CD4-positive, alpha-beta T cell treated with Interleukin-15 for 1 hour (primary cell): Measurements from ENCODE around the gene AGRN.
"Not testable (repeated sequence)": the region's sequence is repeated elsewhere in the genome, so short reads cannot be mapped to it uniquely, and the experiment has no call there.

Experiments
- DNase-seq: peaks from one replicate; pipeline ENCODE4 v3.0.0-alpha.2; 2020

The AGRN gene

DNA sequence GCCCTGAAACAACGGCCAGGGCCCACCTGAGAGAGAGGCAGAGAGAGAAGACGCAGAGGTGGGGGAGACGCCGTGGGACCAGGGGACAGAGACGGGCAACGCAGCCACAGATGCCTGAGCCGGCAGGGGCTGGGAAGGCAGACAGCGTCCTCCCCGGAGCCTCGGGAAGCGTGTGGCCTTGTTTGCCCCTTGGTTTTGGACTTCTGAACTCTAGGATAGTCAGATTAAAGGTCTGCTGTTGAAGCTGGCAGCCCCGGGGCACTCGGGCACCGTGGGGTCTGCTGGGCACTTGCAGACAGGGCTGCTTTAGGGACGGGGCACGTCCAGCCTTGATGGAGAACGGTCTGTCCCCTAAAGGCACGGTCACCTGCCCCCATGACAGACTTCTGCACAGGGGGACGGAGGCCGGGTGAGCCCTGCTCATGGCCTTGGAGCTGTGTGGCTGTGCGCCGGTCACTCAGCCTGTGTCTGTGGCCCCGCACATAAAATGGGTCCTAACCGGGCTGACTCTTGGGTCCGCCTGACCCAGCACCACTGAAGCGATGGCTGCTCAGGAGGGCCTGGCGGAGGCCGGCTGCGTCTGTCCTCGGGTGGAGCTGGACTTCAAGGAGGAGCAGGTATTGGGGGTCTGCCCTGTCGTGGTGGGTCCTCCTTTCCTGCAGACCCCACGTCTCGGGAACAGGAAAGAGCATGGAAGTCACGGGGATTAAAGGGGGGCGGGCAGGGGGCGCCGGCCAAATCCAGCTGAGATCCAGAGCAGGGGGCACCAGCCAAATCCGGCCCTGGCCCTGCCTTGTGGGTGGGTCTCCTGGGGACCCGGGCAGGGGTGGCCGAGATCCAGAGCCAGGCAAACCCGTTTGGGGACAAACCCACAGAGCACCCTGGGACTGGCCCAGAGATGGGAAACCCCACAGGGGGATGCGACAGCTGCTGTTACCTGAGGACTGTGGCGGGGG lies 63.8 kb downstream of the AGRN start:
- DNase-seq = peak; percentile 13

DNA sequence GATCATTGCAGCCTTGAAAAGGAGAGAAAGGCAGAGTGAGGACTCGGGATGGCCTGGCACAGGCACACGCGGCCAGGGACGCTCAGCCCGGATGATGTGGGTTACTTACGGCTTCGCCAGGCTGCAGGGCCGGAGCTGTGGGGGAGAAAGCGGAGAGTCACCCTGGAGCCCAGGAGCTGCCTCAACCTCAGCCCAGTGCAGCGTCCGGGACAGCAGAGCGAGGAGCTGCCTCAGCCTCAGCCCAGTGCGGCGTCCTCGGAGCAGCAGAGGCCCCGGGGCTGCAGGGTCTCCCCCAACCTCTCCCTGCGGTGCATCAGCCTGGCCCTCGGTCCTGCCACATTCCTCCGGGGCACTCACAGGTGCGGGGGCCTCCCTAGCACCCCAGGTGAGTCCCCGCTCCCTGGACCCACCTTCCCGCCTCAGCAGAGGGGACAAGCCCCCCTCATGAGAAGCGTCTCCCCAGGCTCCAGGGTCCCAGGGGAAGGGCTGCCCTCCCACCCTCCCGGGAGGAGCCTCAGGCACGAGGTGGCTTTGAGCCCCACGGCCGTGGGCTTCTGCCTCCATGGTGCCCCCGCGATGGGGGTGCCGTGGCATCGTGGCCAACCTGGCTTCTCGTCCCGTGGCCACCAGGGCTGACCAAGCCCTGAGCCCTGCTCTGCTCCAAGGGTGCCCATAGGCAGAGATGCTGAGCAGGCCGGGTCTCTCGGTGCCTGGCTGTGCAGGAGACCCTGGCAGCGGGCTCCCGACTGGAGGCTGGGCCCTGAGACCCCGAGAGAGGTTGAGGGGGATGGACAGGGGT lies 64.7 kb downstream of the AGRN start:
- DNase-seq = peak; percentile 10

DNA sequence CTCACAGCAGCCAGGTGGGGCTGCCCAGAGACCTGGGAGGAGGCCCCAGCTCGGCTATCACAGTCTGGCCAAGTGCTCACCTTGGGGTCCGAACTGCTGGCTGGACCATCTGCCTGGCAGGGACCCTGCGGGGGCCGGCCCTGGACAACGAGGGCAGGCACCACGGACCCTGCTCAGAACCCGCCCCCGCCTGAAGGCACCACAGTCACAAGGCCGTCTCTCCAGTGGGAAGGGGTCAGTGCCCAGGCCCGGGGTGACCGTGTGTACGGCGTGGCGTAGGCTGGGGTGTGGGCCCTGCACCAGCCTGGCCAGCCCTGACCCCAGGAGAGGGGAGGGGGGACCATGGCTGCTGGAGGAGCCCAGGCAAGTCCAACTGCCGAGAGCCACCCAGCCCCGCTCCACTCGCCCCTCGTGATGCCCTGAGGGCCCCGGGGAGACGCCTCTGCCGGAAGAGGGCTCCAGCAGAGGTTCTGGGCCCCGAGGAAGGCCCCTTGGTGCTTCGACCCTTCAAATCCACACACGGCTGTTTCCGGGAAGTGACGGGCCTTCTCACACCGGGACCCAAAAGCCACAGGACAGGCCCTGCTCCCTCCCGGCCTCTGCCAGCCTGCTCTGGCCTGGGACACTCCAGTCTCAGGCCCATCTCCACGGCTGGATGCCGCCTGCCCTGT lies 65.4 kb downstream of the AGRN start:
- peak; percentile 9 for DNase-seq

DNA sequence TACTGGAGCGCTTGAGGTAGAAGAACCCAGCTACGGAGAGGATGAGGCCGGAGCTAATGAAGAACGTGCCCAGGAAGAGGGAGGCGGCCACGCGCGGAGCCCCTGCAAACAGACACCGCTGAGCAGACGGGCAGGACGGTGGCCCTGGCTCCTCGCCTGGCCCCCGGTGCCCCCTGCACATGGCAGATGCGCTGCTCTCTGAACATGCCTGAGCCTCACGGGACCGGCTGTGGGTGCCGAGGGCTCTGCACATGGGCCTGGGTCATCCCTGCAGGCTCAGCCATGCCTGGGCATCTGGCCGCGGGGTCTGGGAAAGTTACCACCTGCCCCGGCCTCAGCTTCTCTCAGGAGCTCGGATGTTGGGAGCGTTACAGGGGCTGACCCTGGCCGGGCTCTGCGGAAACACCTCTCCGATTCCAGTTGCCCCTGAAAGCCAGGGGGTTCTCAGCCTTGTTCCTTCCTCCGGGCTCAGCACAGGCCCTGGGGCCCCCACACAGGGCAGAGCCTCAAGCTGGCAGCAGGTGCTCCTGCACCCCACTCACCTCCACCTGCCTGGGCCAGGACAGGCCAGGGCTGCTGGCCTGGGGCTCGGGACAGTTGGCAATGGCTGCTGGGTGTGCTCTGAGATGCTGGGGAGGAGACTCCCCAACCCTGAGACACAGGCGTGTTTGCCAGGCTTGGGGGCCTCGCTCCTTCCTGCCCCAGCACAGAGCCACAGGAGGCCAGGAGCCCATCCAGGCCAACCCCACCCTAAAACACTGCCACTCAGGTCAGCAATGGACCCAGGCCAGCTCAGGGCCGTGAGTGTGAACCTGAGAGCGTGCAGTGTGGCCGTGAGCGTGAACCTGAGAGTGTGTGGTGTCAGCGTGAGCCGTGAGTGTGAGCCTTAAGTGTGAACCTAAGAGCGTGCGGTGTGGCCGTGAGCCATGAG lies 66.3 kb downstream of the AGRN start:
- DNase-seq = peak; percentile 10

DNA sequence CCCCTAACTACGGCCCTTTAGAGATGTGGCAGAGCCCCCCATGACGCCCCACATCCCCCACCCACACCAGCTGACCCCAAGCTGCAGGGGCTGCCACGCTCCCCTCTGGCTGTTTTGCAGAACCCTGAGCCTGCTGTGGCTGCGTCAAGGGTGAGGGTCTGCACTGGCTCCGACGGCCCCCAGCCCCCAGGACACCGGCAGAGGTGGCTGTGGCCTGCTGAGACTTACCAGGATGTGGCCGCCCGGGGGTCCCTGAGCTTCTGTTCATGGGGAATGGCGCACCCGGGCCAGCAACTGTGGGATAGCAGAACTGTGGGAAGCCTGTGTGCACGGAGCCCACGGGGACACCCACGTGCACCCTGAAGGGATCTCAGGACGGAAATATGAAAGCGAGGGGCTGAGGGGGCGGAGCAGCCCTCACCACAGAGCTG lies 67.0 kb downstream of the AGRN start:
- no peak for DNase-seq

DNA sequence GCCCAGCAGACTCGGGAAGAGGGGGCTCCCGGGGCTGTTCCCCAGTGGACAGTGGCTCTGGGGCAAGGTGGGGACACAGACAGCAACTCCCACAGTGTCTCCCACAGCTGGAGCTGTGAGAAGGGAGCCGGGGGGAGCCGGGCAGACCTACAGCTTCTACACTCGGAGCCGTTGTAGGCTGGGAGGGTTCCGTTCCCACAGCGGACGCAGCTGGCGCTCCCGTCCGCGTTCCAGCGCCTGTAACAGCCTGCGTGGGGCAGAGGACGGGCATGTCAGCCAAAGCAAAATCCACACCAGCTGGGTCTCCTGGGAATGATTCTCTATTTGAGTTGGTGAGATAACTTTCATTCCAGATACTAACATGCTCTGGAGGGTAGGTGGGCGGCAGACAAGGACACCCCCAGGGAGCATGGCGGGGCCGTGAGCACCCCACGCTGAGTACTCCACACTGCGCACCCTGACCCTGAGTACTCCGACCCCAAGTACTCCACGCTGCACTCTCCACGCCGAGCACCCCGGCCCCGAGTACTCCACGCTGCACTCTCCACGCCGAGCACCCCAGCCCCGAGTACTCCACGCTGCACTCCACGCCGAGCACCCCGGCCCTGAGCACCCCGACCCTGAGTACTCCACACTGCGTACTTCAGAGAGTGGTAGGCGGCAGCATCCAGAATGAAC lies 67.6 kb downstream of the AGRN start:
- DNase-seq = peak; percentile 10

DNA sequence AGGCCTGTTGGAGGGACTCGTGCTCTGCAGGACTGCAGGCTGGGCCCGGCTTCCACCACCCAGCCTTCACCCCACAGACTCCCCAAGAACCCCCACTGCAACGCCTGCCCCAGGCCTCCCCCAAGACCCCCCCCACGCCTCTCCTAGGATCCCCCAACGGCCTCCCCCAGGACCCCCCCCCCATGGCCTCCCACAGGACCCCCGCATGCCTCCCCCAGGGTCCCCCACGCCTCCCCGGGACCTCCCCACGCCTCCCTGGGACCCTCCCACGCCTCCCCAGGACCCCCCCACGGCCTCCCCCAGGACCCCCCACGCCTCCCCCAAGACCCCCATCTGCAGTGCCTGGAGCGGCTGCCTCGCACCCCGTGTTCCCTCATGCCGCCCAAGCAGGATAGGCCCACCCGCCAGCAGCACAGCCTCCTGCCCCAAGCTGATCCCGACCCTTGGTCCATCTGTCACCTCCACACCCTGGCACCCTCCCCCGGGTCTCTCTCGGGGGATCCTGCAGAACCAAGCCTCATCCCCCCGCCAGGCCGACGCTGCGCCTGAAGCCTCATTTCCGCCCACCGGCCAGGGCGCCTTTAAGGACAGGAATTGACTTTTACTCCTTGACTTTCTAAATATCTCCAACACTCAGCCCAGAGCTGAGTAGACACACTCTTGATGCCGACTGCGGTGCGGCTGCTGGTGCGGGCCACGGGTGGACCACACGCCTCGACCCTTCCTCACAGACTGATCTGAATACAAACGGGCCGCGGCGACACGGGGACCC lies 68.3 kb downstream of the AGRN start:
- no peak for DNase-seq

DNA sequence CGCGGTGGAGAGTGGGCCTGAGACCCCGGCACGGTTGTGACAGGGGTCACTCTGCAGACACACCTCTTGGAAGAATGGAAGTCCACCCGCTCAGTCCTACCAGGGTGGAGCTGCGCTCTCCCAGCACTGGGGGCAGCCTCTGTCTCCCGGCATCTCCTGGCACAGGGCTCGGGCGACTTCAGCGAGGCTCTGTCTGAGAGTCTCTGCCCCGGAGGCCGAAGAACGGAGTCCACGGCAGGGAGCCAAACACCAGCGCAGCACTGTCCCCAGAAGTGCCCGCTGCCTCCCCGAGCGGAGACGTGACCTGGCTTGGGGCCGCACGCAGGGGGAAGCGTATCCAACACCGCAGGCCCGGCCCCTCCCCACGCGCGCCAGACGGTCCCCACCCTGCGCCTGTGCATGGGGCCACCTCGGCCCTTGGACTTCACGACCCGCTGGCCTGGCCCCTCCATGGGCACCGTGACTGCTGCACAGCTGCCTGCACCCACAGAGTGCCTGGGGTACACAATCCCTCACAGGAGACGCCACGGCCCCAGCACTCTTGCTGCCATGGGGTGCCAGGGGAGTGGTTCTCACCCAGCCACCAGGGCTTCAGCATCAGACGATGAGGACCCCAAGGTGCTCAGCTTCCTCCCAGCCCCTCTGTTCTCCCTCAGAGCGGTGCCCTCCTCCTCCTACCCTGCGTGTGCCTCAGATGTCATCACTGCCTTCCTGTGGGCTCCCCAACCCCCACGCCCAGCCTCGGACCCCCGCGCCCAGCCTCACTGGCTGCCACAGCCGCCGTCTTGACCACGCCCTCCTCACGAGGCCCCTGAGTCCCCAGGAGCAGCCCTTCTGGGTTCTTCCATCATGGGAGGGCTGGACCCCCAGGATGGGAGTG lies 69.1 kb downstream of the AGRN start:
- peak; percentile 14 for DNase-seq

DNA sequence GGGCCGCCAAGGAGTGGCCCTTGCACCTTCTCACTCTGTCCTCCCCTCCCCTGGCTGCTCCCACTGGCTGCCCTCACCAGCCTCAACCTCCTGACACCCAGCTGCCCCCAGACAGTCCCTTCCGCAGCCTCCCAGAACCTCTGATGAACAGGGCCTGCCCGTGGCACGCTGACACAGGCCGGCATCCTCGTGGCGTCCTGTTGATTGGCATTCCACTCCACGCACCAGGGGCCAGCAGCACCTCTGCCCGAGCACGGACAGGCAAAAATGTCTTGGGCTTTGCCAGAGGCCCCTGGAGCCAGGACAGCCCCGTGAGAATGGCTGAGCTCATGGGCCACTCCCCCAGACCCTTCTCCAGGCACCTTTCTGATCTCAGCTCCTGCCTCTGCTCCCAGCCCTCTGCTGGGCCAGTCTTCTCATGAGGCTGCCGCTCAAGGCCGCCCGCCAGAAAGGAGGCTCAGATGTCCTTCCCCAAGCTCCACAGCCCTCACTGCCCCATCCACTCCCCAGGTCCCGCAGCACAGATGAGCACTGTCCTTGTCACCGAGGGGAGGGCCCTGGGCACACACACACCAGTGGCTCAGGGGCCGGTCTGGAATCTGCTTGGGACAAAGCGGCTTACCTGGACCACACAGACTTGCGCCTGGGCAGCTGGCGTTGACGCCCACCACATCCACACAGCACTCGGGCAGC lies 70.0 kb downstream of the AGRN start:
- DNase-seq = peak; percentile 11

DNA sequence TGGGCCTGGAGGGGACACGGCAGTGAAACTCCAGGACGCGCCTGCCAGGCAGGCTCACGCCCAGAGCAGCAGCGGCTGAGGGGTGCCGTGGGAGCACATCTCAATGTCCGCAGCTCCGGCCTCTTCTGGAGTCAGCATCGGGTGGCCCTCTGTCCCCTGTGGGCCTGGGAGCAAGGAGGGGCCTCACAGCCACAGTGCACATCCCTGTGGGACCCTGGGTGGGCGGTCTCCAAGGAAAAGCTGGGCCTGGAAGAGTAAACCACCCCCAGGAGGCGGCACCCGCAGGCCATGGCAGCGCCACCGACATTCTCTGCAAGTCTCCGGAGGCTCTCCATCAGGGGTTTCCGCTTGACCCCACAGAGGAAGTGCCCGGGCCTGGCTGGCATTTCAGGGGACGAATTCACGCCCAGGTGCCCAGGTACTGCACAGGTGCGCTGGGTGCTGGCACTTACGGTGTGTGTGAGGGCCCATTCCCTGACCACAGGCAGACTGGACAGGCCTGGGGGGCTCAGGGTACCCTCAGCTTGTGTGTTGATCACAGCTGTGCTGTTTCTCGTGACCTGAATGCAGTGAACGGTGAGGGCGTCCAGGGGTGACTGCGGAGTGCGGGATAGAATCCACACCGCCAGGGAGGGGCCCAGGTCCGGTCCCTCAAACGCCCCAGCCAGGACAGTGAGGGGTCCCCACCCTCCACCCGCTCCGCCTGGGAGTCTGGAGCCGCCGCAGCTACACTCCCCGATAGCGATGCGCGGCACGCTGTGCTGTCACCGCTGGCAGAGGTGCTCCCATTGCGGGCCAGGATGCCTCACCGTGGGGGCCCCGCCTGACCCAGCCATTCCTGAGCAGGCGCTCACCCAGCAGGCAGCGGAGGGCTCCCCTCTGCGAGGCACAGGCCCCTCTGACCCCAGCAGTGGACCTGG lies 70.8 kb downstream of the AGRN start:
- DNase-seq = peak; percentile 14

DNA sequence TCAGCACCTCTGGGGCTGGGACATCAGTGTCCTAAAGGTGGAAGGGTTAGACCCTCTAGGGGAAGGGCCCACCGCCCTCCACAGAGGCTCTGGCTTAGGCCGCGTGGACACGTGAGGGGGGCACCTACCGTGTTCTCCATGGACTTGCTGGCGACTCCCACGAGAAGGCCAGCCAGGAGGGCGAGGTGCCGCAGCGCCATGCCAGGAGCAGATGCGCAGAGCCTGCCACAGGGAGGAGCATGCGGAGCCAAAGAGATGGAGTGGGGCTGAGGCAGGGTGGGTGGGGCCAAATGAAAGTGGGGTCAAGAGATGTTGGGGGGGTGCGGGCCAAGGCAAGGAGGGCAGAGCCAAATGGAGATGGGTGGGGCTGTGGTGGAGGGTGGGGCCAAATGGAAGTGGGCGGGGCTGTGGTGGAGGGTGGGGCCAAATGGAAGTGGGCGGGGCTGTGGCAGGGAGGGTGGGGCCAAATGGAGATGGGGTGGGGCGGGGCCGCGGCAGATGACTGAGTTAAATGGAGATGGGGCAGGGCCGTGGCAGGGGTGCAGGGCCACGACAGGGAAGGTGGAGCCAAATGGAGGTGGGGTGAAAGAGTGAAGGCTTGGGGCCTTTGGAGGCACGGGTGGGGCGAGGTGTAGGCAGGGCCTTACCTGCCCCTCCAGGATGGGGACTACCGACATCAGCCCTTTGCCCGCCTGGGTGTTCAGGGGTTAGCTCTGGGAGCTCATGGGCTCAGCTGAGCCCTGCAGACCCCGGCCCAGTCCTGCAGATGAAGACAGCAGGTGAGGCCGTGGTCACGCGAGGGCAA lies 71.6 kb downstream of the AGRN start:
- peak; percentile 14 for DNase-seq

DNA sequence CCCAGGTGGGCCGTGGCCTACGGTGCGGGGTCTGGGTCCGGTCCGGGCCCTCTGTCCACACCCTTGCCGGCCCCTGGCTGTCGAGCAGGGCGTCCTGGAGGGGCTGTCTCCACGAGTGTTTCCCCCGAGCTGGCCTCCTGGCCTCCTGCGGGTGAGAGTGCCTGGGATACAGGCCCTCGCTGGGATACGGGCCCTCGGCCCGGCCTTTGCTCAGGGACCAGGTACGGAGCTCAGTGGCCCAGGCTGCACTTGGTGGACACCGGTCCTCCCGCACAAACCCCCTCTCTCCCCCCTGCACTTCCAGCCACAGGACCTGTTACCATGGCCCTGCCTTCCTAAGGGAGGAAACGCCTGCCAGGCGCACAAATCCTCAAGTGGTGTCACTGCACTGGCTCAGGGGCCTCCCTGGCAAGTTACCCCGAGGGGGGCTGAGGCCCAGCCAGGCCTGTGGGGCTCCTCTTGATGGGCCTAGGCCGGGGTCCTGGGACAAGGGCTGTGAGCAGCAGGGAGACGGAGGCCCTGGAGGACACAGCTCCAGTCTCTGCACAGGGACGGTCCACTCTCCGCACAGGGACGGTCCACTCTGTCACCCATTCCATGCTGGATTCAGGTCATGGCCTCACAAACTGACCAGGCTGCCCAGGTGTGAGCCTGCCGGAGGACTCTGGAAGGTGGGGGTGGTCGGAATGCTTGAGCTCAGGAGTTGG lies 72.4 kb downstream of the AGRN start:
- peak; percentile 15 for DNase-seq

DNA sequence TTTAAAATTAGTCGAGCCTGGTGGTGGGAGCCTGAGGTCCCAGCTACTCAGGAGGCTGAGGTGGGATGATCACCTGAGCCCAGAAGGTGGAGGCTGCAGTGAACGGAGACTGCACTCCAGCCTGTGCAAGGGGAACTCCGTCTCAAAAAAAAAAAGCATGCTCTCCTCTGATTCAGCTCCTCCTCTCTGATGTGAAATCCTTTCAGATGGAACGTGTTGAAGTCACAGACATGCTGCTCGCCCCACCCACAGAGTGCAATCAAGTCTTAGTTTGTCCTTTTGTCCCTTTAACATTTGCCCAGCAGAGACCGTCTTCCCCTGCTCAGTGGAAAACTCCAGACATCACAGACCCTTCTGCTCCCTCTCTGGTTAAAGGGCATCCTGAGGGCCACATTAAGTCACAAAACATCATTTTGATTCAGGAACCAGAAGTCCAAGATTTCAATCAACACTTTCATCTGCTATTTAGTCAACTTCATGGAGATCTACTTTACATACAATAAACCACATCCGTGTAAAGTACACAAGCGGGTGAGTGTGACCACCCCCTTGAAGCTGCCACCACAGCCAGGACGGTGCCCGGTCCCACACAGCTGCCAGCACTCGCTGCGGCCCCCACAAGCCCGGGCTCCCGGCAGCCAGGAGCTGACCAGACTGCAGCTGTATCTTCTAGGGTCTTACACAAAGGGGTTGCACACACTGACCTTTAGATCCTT lies 73.1 kb downstream of the AGRN start:
- DNase-seq = peak; percentile 15

DNA sequence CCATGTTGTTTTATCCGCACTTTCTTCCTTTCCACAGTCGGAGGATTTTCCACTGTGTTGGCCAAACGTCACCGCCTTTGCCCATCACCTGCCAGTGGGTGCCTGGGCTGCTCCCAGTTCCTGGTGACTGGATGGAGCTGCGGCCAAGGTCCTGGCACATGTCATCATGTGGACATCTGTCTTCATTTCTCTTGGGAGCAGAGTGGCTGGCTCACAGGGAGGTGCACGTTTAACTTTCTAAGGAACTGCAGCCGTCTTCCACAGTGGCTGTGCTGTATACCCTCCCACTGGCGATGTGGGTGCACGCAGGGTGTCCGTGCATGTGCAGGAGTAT lies 73.7 kb downstream of the AGRN start:
- peak; percentile 16 for DNase-seq

DNA sequence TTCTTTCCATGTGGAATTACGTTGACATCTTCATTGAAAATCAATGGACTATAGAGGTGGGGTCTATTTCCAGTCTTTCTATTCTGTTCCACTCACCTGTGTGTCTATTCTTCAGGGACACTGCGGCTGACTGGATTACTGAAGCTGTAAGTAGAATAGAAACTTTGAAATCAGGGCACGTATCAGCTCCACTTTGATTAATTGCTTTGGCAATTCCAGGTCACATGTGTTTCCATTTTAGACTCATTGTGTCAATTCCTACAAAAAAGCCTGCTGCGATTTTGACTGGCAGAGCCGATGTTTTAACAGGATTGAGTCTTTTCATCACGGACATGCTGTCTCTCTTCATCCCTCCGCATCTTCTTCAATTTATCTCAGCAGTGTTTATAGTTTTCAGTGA lies 75.1 kb downstream of the AGRN start:
- no peak for DNase-seq

DNA sequence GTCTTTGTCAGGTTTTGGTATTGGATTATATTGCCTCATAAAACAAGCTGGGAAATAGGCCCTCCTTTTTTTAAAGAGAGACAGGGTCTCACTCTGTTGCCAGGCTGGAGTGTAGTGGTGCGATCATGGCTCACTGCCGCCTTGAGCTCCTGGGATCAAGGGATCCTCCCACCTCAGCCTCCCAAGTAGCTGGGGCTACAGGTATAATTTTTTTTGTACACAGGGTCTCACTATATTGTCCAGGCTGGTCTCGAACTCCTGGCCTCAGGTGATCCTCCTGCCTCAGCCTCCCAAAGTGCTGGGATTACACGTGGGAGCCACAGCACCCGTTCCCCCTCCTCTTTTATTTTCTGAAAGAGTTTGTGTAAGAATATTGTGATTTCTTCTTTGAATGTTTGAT lies 76.2 kb downstream of the AGRN start:
- DNase-seq = not testable (repeated sequence)
